Stimulated activated CD4-positive, alpha-beta T cell treated with anti-CD3 and anti-CD28 coated beads, TNF-alpha, amount 100 ng/mL, for 24 hours (primary cell): ENCODE results near the gene RPE.
A peak's percentile ranks its signal among the peaks of the same experiment; 100 is the strongest.

Experiments used
- DNase-seq, 3 experiments: peaks; one replicate each; pipeline ENCODE4 v3.0.0-alpha.2; 2020; ENCODE audit warnings: low read depth in 3 of 3

RPE gene

DNA sequence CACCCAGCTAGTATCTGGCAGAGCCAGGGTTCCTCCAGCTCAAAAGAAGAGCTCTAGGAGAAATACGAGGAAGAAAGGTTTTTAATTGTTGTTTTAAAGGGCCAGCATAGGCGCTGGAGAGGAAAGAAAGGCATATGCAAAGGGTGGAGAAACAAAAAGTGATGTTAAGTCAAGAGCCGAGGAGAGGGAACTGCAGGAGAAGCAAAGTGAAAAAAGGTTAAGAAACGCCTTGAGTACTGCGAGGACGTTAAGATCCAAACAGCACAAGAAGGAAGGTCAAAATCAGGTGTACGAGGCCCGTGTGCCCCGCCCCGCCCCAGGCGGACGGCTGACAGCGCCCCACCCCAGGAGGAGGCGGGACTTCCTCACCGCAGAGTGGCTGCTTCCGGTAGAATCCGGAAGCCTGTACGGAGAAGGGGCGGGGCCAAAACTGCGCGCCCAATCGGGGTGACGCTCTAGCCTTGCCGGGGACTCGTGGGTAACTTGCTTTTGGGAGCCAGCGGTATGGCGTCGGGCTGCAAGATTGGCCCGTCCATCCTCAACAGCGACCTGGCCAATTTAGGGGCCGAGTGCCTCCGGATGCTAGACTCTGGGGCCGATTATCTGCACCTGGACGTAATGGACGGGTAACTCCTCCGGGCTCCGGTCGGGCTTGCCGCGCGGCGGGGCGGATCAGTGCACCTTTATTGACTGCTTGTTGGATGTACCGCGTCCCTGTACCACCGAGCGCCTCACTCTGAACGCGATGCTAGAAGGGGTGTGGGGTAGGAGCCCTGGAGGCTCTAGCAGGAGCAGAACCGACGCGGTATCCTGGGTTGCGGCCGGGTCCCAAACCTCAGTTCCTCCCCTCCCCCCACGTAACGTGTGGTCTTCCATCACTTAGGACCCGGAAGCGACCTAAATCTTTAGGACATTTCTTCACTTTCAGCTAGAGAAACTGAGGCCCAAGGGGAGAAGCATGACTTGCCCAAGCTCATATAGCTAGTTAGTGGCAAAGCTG, at the start of gene RPE:
Gene RPE, plus strand, starts transcription at position 481 of the 1,000 bp plus-strand sequence. Its CDS starts 24 bp downstream, at position 505.
- DNase-seq, result peak; percentile 95 to 98 (median 97)

- no peak for DNase-seq
These were observed 46.2 kb upstream of the RPE start for GRCh38 chr2:209956271-209956670.

DNA sequence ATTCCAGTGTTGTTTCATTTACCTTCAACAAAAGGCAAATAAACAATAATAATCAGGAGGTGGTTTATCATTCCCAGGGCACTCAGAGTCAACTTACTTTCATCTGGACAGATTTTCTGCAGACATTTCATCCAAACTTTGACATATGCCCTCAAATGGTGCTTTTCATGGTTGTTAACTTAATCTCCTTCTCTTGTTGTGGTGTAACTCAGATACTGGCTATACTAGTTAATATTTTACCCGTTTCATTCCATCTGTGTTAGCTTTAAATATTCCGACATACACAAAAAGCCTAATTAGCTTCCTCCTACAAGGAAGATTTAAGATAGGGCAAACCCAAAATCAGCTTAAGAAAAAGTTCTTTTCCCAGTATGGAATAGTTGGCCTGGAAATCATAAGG, 44.4 kb upstream of the RPE start:
- no peak for DNase-seq

DNA sequence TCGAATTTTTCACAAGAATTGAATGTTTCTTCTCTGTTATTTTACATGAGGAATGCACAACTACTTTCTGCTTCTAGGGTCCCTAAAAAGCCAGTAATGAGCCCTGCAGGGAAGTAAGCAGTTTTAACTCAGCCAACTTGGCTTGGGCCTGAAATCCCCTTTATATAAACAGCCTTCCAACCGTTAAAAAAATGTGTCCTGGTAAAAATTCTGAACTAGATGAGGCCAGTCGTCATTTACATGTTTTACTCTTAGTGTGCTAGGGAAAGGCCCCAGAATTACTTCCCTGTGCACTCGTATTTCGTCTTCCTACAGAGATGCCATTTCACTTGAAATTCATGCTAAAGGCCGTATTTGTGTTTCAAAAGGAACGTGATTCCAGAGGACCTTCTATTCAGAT, 42.4 kb upstream of the RPE start:
- DNase-seq, result no peak

- peak in 2 of 3 experiments; percentile 2 to 3 for DNase-seq
These were observed 41.5 kb upstream of the RPE start for GRCh38 chr2:209960676-209961630.

DNA sequence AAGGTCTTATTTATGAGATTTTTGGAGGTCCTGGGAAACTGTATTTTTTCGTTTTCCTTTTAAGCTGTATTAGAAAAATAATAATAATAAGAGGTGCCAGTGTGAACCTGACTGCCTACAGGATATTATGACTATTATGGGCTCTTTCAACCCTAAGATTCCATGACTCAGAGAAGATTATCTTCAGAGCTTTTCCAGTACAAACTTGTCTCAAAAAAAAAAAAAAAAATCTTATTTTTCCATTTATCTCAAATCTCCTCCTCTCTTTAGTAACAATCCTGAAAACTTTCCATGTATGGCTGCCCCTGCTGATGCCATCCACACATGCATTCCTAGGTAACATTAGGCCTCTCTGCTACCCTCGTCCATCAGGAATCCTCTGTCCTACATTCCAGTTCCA, 36.7 kb upstream of the RPE start:
- no peak for DNase-seq

DNA sequence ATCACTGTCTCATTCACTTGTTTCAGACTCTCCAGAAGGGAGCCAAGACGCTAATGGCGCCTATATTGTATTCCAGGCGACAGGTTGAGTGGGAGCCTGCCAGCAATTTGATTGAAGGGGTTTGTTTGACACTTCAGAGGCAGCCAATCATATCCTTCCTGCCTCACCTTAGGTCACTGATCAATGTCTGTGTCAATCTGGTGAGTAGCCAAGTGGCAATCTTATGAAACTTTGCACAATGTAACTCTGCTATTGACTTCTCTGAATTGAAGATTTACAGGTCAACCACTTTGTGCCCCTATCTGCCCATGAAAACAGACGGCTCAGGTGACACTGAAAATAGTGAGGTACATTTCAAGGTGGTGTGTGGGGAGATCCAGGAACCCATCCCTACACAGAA, 32.7 kb upstream of the RPE start:
- DNase-seq, result no peak

- DNase-seq, result no peak
These were observed 32.2 kb upstream of the RPE start for GRCh38 chr2:209970271-209970670.

- DNase-seq, result no peak
These were observed 31.7 kb upstream of the RPE start for GRCh38 chr2:209970711-209971110.

GRCh38 chr2:209973328-209973727, 29.1 kb upstream of the RPE start:
- DNase-seq, result no peak

GRCh38 chr2:209974576-209974975, 27.9 kb upstream of the RPE start:
- DNase-seq, result no peak

DNA sequence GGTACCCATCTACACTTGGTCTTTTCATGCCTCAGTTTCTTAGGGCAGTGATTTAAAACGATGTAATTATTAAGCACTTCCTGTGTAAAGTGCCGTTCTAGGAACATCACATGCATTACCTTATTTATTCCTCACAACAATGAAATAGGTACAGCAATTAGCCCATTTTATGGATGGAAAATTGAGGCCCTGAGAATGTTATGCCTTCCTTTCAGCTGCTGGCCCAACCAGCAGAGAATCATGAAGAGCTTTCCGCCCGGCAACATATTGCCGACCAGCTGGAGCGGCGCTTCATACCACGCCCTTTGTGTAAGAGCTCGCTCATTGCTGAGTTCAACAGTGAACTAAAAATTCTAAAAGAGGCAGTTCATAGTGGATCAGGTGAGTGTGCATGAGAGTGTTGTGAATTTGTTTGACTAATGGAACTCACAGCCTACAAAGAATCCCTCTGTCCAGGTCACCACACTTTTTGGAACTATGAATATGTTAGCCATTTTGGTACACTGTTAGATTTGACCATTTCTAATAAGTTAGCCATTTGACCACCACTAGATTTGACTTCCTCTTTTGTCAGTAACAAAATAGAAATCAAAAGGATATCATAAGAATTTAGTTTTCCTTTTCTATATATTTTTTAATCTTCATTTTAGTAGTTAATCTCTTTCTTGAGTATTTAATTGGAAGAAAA, 25.6 kb upstream of the RPE start:
- DNase-seq, result no peak

- no peak for DNase-seq
These were observed 24.8 kb upstream of the RPE start for GRCh38 chr2:209977386-209978239.

- DNase-seq, result no peak
These were observed 18.1 kb upstream of the RPE start for GRCh38 chr2:209984291-209984690.

DNA sequence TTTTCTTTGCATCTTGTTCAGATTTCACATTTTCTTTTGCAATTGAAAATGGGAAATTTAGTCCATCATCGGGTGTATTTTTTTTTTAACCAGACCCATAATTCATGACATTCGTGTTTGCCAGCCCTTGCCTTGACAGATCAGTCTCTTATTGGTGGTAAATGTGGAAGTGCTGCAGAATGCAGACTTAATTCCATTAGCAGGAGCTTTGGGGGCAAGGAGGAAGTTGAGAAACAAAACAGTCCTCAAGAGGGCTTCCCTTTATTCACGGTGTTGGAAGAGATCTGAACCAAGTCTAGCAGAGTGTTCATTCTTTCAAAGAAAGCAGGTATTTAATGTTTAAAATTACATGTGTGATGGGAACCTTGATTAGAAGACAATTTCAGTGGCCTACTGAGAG, 16.6 kb upstream of the RPE start:
- no peak for DNase-seq

DNA sequence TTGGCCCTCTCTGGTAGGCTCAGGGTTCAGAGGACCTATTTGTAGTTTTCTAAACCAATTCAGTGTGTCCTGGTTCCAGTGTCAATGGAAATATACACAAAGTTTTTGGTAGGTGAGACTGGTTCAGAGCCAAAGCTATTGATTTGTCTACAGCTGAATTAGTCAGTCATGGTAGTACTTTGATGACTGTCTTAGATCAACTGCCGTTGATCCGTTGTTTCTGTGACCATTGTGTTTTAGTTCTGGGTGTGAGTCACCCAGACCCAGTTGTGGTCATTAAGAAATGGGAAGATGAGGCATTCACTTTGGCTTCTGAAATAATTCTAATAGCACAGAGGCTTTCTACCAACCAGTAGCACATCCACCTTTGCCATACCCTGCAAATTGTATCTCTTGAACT, 16.0 kb upstream of the RPE start:
- DNase-seq, result no peak

GRCh38 chr2:209988010-209988409, 14.4 kb upstream of the RPE start:
- no peak for DNase-seq

DNA sequence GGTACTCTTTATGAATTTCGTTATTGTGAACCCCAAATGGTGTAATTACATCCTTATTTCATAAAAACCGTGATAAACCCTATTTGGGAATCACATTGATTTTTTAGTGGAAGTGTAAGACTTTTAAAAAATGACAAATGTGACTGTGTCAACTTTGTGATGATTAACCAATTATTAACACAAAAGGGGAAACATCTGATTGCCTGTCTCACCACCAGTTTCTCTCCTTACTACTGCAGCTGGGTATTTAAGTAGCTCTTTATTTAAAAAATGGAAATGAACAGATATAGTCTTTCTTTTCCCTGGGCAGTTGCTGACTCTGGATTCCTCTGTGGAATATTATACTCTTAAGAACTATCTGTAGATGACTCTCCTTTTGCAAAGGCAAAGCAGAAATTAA, 11.6 kb upstream of the RPE start:
- no peak for DNase-seq

GRCh38 chr2:209993968-209994367, 8.5 kb upstream of the RPE start:
- DNase-seq, result no peak

DNA sequence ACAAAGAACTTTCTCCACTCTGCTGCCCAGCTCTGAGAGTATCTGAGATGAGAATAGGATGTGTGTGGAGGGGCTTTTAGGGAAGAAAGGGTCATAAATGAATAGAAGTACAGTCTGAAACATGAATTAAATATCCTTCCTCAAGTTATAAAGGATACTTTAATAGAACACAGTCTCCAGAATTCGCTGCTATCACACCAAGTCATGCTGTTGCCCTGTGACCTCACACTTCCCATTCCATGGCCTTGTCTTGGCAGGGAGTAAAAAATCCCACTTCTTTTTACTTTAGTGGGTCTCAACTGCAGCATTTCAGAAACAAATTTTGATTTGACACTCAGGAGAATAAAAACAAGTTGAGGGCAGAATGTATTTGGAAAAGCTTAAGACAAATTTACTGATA, 3.8 kb upstream of the RPE start:
- no peak for DNase-seq
